MCF 10A (cell line): Measurements from ENCODE around the gene CTBP2. TPM values are rescaled to one million over a fixed set of nuclear protein-coding genes. Genes with fewer than 3 reads are reported as not detected.

Experiments
- Bru-seq: library from RNA; stranded (reverse); fragments of 400-500 nt; gene quantifications from one replicate; lab custom pipeline; 2021; lab: Mats Ljungman, UMichigan
- BruChase-seq, 2 experiments: library from RNA; stranded (reverse); fragments of 400-500 nt; gene quantifications; one replicate each; lab custom pipeline; 2021; lab: Mats Ljungman, UMichigan
- BruUV-seq: library from RNA; stranded (reverse); fragments of 400-500 nt; replicated peaks from 2 replicates; lab custom pipeline; 2021; lab: Mats Ljungman, UMichigan
- CTCF ChIA-PET: fragments of 300-600 bp; sonication (Branson Sonifier 250); formaldehyde crosslinking; extraction: SDS; loops from one replicate; lab custom pipeline; 2021; ENCODE audit warnings: antibody characterized with exemption, inconsistent platforms; lab: Yijun Ruan, JAX
- POLR2A ChIA-PET: fragments of 300-600, 350-650 bp; sonication (Branson Sonifier 250); formaldehyde crosslinking; extraction: SDS; loops from one replicate; lab custom pipeline; 2020; ENCODE audit warnings: antibody characterized with exemption, inconsistent platforms; lab: Yijun Ruan, JAX
- DNase-seq: peaks from one replicate; pipeline ENCODE4 v3.0.0-alpha.2; 2018; ENCODE audit not compliant: unreplicated experiment
- H3K27ac Mint-ChIP-seq: one replicate; pipeline ENCODE4 v1.8.0; 2022; ENCODE audit warnings: mild to moderate bottlenecking, low read depth, mixed read lengths; ENCODE audit not compliant: unreplicated experiment
- H3K27me3 Mint-ChIP-seq: one replicate; pipeline ENCODE4 v1.8.0; 2022; ENCODE audit warnings: mixed read lengths; ENCODE audit not compliant: insufficient read depth, unreplicated experiment
- H3K36me3 Mint-ChIP-seq: one replicate; pipeline ENCODE4 v1.8.0; 2022; ENCODE audit warnings: mild to moderate bottlenecking, moderate library complexity, mixed read lengths; ENCODE audit not compliant: insufficient read depth, unreplicated experiment
- H3K4me1 Mint-ChIP-seq: one replicate; pipeline ENCODE4 v1.8.0; 2022; ENCODE audit warnings: mixed read lengths; ENCODE audit not compliant: insufficient read depth, unreplicated experiment
- H3K4me3 Mint-ChIP-seq: one replicate; pipeline ENCODE4 v1.8.0; 2022; ENCODE audit warnings: mild to moderate bottlenecking, moderate library complexity, mixed read lengths; ENCODE audit not compliant: unreplicated experiment
- H3K9me3 Mint-ChIP-seq: one replicate; pipeline ENCODE4 v1.8.0; 2022; ENCODE audit warnings: mixed read lengths; ENCODE audit not compliant: unreplicated experiment
- intact Hi-C: fragments of 100-400 bp; cut with micrococcal nuclease; formaldehyde crosslinking; loops from 2 replicates; pipeline ENCODE4 v1.14.1; 2022
- long read RNA-seq: library from polyadenylated mRNA; stranded (forward); transcript quantifications from one replicate; pipeline ENCODE4 v2.0.0, GENCODE V29; 2022
- total RNA-seq: library from RNA; stranded (reverse); gene quantifications from 2 replicates; pipeline ENCODE4 v1.2.3, GENCODE V29; 2022
- TF ChIP-seq, protein P1 (sequence below): fragments of 200-600 bp; IDR thresholded peaks from one replicate; pipeline ENCODE4 v1.8.0; 2022; ENCODE audit warnings: antibody characterized with exemption, mild to moderate bottlenecking; ENCODE audit not compliant: unreplicated experiment

CTBP2 gene
- total RNA-seq (129 and 152 TPM in 2 replicates), Bru-seq, nascent RNA (percentile 86 among the genes with signal in this experiment), BruChase-seq, experiment 1, labeled RNA remaining after a 6-hour chase (percentile 84 among the genes with signal in this experiment), BruChase-seq, experiment 2, labeled RNA remaining after a 2-hour chase (percentile 88 among the genes with signal in this experiment)
- long read RNA-seq, full-length matches to known transcripts, result 76 of 200 reads
- long read RNA-seq, partial matches to known transcripts, result 19 of 200 reads
- long read RNA-seq, other reads (novel, unspliced or antisense), result 105 of 200 reads

DNA sequence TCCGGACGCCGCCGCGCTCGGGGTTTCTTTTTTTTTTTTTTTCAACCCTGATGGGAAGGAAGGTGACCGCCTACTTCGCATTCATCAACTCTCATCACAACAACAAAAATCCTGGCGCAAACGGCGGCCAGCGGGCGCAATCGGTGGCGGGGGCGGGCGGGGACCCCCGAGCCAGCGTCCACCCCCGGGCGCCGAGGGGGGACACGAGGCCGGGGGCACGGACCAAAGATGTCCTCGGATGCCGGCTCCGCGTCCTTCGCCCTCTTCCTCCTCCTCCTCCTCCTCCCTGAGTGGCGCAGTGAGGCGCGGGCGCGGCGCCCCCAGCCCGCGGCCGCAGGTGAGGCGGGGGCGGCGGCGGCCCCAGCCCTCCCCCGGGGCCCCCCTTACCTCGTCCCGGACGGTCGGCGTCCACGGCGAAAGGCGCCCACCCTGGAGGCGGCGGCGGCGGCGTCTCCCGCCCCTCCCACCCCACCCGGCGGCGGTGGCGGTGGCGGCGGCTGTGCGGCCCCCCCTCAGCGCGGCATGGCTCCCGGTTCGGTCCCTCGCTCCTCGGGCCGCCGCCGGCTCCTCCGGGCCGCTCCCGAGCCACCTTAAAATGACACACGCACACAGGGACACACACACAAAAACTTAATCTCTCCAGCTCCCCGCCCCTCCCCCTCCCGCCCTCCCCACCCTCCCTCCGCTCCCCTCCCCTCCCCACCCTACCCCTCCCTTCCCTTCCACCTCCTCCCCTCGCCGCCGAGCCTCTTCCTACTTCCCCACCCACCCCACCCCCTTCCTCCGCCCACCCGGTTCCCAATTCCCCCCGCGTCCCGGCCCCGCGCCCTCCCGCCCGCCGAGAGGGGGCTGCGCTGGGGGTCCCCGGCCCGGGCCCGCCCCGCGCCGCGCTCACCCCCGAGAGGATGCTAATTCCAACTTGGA is at the start of gene CTBP2:
Gene CTBP2 (minus strand): TSS at position 632 of the 924 bp plus-strand sequence.
- DNase-seq, result peak; percentile 69
- peak within 1 kb of the TSS; percentile 82 for H3K4me3 Mint-ChIP-seq
- intact Hi-C loops, result loop anchor here (2.0 to 5.0 kb wide), 4 partner anchors 38 to 541 kb away; no protein-coding TSS in a partner anchor
- no peaks in the 10 kb centered on the region for H3K27me3 Mint-ChIP-seq
- CTCF ChIA-PET, result interaction anchor here (0.6 to 0.7 kb wide), 2 partner anchors 326 to 1957 kb away, joined by 4 read pairs; no protein-coding TSS in a partner anchor
- TF ChIP-seq, protein P1, sequence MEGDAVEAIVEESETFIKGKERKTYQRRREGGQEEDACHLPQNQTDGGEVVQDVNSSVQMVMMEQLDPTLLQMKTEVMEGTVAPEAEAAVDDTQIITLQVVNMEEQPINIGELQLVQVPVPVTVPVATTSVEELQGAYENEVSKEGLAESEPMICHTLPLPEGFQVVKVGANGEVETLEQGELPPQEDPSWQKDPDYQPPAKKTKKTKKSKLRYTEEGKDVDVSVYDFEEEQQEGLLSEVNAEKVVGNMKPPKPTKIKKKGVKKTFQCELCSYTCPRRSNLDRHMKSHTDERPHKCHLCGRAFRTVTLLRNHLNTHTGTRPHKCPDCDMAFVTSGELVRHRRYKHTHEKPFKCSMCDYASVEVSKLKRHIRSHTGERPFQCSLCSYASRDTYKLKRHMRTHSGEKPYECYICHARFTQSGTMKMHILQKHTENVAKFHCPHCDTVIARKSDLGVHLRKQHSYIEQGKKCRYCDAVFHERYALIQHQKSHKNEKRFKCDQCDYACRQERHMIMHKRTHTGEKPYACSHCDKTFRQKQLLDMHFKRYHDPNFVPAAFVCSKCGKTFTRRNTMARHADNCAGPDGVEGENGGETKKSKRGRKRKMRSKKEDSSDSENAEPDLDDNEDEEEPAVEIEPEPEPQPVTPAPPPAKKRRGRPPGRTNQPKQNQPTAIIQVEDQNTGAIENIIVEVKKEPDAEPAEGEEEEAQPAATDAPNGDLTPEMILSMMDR, result no peak
- peak within 1 kb of the TSS; percentile 27 for H3K27ac Mint-ChIP-seq
- BruUV-seq, result no TSS peak
- no peaks in the 10 kb centered on the region for H3K36me3 Mint-ChIP-seq
- POLR2A ChIA-PET, result interaction anchor here (0.9 to 1.0 kb wide), 3 partner anchors 36 to 71 kb away, joined by 3 read pairs; no protein-coding TSS in a partner anchor
- H3K4me1 Mint-ChIP-seq, result peaks cover 17% of the 10 kb centered on the region
- H3K9me3 Mint-ChIP-seq, result no peaks in the 10 kb centered on the region

DNA sequence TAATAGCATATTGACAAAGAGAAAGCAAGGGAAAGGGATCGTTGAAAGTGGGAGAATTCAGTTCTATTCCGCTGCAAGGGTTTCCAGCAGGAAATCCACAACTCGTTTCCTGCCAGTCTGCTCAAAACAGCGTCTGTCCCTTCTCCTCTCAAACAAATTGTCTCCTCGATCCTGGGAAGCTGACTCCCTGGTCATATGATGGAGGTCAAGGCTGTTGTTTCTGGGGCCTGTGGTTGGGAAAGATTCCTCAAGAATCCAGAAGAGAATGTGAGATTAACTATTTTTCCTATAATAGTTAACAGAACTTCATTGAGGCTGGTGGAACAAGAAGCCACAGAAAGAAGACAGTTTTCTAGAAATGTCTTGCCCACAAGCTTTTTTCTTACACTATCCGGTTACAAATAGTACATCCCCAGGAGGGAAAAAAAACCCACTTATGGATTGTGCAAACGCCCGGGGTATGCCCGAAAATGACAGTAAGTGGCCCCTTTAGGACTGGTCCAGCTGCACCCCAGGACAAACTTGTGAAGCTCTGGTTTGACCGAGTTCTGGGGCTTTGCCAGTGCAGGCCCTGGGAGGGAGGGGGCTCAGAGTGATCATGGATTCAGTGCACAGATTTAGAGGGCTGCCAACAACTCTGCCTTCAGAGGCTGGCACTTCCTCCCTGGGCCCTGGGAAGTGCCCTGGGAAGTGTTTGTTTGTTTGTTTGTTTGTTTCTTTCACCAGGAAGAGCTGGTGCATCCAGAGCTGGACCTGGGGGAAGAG is 49.4 kb upstream of the CTBP2 start:
- intact Hi-C loops, result no loop called here
- no peaks in the 10 kb centered on the region for H3K4me1 Mint-ChIP-seq

GRCh38 chr10:125208854-125209565 is 48.6 kb upstream of the CTBP2 start:
- Mint-ChIP-seq H3K27me3 (no peaks in the 10 kb centered on the region), H3K36me3 (no peaks in the 10 kb centered on the region), H3K9me3 (no peaks in the 10 kb centered on the region), H3K4me3 (no peak overlapping the region), H3K4me1 (no peaks in the 10 kb centered on the region), H3K27ac (no peak overlapping the region)
- CTCF ChIA-PET, result no interaction called here
- intact Hi-C loops, result no loop called here
- TF ChIP-seq, protein P1, result no peak
- DNase-seq, result no peak
- BruUV-seq, result no TSS peak
- POLR2A ChIA-PET, result no interaction called here

More for the DNA sequence above, 49.4 kb upstream of the CTBP2 start:
- ChIA-PET CTCF (no interaction called here), POLR2A (no interaction called here)
- no TSS peak for BruUV-seq
- no peak overlapping the region for H3K27ac Mint-ChIP-seq
- H3K27me3 Mint-ChIP-seq, result no peaks in the 10 kb centered on the region
- H3K36me3 Mint-ChIP-seq, result no peaks in the 10 kb centered on the region
- H3K4me3 Mint-ChIP-seq, result no peak overlapping the region
- TF ChIP-seq, protein P1, result no peak
- DNase-seq, result no peak
- H3K9me3 Mint-ChIP-seq, result no peaks in the 10 kb centered on the region
